HepG2 (cell line): ENCODE measurements around the gene PEX10.

Experiments used
- EP300 ChIP-seq, 3 experiments: sonication (generic) in 1 of 3; formaldehyde crosslinking in 1 of 3; IDR thresholded peaks; 2 replicates each; pipeline versions ENCODE4 v1.5.1 to v1.6.1; 2011 to 2020; ENCODE audit warnings: low read depth in 2 of 3, low read length in 2 of 3, borderline replicate concordance in 1 of 3, improper control_type of control experiment in 1 of 3, mild to moderate bottlenecking in 1 of 3, missing genetic modification reagents in 1 of 3, moderate library complexity in 1 of 3
- FOXA1 ChIP-seq, 2 experiments: fragments of 450-650 bp in 1 of 2; sonication (generic) in 1 of 2; formaldehyde crosslinking in 1 of 2; IDR thresholded peaks; 2 replicates each; pipeline versions ENCODE4 v1.4.0 to v1.6.1; 2016 to 2020; ENCODE audit warnings: missing genetic modification reagents in 1 of 2
- TF ChIP-seq, protein P1 (sequence below): sonication (generic); formaldehyde crosslinking; IDR thresholded peaks from 2 replicates; pipeline ENCODE4 v1.5.0; 2020; ENCODE audit warnings: mild to moderate bottlenecking, missing genetic modification reagents, moderate library complexity

DNA sequence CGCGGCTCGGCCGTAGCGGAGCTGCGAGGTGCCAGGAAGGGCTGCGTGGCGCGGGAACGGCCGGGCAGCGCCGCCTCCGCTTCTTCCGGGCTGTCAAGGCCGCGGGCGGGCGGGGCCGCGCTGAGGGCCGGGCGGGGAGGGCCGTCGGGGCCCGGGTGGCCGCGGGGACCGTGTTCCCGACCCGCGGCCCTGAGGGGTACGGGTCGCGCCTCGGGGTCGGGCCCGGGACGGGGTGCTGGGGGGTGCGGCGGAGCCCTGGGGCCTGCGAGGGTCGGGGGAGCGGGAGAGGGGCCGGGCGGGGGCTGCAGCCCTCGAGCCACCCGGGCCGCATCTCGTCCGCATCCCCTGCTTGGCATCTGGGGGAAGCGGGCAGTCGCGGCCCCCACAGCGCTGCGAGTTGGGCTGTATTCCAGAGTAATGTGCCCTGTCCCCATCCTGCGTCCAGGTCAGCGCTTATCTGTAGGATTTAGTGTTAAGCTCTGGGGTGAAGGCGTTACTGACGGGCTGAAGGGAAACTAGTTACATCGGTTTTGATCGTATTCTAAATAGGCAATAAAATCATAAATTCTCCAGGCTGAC is 20.3 kb downstream of the PEX10 start:
- TF ChIP-seq, protein P1, sequence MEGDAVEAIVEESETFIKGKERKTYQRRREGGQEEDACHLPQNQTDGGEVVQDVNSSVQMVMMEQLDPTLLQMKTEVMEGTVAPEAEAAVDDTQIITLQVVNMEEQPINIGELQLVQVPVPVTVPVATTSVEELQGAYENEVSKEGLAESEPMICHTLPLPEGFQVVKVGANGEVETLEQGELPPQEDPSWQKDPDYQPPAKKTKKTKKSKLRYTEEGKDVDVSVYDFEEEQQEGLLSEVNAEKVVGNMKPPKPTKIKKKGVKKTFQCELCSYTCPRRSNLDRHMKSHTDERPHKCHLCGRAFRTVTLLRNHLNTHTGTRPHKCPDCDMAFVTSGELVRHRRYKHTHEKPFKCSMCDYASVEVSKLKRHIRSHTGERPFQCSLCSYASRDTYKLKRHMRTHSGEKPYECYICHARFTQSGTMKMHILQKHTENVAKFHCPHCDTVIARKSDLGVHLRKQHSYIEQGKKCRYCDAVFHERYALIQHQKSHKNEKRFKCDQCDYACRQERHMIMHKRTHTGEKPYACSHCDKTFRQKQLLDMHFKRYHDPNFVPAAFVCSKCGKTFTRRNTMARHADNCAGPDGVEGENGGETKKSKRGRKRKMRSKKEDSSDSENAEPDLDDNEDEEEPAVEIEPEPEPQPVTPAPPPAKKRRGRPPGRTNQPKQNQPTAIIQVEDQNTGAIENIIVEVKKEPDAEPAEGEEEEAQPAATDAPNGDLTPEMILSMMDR, result no peak
- TF ChIP-seq FOXA1 (IDR thresholded peaks at IDR 0.05), result no peak
- TF ChIP-seq FOXA1 (CRISPR knock-in tag; IDR thresholded peaks at IDR 0.05), result no peak
- TF ChIP-seq EP300 (IDR thresholded peaks at IDR 0.05; ENCODE audit: low read depth in 2 of 2, low read length in 2 of 2), result no peak
- TF ChIP-seq EP300 (CRISPR knock-in tag; IDR thresholded peaks at IDR 0.05; ENCODE audit: borderline replicate concordance), result no peak
